Measurements from ENCODE around the gene AGFG2.
A peak's percentile ranks its signal among the peaks of the same experiment; 100 is the strongest.

Gene AGFG2

DNA sequence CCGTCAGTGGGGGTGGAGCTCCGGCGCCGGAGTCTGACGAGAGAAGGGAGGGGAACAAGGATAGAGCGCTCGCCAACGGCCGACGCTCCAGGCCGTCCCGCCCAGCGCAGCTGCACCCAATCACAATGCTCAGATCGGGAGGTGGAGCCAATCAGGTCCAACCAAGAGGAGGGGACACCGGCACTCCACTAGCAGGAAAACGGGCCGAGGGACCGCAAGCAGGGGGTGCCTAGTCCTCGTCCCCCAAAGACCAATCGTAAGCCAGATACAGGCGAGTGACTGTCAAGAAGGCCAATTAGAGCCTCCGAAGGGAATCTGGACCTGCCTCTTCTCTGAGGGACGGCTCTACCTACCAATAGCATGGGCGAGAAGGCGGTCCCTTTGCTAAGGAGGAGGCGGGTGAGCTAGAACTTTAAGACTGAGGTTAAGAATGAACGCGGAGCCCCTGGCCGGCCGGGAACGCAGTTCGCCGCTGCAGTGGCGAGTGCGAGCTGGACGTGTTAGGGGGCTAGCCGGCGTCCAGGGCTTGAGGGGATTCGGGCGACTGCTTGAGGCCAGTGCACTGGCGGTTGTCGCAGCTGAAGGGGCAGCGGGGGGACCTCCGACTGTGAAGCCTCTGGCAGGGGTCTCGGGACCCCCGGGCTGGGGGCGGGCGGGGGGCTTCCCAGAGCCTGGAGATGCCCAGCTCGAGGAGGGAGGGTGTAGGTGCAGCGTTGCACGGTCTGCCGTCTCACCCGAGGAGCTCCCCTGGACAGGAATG is 47.4 kb downstream of the AGFG2 start, which contains the start of gene FBXO24:
Gene FBXO24, plus strand, starts transcription at position 63 of the 760 bp plus-strand sequence. Its CDS starts 298 bp downstream, at position 361.
- DNase-seq (ENCODE audit: low read depth), result peak; percentile 98

DNA sequence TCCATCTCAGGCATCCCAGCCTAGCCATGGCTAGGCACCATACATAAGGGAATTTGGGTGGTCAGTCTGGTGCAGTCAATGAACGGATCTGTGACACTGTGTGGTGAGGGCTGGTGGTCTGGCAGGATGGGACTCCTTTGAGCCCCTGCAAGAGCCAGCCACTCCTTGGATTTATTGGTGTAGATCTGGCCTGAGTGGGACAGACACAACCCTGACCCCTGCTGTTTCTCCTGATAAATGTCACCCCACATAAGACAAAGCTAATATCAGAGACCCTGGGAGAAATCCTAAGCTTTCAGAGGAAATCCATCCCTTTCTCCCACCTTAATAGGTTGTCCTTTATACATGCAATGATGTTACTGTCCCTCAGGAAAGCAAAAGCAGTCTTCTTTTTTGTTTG is 49.4 kb downstream of the AGFG2 start:
- no peak for DNase-seq (ENCODE audit: low read depth)

DNA sequence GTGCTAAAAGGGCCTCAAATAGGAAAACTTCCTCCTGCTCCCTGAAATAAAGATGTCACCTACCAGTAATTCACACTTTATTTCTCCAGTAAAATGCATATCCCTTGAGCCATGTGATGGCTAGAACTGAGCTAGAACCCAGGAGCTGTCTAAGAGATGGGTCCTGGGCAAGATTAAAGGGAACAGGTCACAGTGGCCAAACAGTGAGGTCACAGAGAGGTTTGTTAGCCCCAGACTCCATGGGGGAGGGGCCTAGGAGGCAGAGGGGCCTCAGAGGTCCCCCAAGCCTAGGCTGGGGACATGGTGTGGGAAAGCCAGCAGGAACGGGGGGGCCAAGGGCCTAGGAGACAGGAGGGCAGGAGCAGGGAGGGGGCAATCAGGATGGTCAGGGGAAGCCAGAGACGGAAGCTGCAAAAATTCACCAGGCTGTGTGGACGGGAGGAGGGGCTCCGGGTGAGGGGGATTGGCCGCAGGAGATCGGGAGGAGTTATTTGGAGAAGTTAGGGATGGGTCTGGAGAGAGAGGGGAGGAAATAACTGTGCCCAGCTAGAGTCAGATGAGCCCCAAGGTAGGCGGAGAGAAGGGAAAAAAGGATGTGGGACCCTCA is 50.4 kb downstream of the AGFG2 start:
- DNase-seq (ENCODE audit: low read depth), result no peak

DNA sequence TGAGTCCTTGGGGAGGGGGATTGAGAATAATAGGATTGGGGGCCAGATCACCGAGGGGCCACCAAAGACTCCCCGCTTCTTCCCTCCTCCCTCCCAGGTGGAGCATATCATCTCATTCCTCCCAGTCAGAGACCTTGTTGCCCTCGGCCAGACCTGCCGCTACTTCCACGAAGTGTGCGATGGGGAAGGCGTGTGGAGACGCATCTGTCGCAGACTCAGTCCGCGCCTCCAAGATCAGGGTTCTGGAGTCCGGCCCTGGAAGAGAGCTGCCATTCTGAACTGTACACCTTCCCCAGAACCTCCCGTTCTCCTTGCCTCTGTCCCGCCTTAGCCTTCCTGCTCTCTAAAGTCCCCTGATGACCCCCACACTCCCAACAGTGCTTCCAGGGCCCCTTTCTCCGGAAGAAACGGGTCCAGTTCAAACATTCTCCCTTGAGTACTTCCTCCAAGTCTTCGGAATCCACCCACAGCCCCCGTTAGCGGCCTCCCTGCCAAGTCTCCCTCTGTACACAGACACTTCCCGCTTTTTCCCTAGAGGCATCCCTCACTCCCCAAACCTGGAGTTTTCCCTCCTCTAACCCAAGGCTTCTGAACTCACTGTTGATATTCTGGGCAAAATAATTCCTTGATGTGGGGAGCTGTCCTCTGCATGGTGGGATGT is 51.2 kb downstream of the AGFG2 start:
- DNase-seq (ENCODE audit: low read depth), result no peak

DNA sequence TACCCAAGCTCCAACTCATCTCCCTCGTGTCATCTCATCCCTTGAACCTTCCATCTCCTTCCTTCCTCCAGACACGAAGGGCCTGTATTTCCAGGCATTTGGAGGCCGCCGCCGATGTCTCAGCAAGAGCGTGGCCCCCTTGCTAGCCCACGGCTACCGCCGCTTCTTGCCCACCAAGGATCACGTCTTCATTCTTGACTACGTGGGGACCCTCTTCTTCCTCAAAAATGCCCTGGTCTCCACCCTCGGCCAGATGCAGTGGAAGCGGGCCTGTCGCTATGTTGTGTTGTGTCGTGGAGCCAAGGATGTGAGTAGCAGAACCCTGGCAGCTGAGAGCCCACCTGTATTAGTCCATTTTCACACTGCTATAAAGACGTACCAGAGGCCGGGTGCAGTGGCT is 52.6 kb downstream of the AGFG2 start:
- no peak for DNase-seq (ENCODE audit: low read depth)

DNA sequence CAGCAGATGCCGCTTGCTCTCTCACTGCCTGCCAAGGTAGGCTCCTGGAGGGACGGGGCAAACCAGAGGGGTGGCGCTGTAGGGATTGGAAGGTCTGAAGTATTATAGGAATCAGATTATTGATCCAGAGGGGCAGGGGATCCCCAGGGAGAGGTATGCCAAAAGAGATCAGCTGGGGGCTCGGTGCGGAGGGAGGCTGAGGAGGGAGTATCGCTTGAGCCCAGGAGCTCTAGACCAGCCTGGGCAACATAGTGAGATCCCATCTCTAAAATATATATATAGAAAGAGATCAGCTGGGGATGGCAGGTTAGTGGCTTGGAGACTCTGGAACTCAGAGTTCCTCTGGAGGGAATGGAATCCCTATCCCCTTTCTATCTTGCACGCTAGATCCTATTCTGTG is 56.2 kb downstream of the AGFG2 start:
- DNase-seq (ENCODE audit: low read depth), result no peak

DNA sequence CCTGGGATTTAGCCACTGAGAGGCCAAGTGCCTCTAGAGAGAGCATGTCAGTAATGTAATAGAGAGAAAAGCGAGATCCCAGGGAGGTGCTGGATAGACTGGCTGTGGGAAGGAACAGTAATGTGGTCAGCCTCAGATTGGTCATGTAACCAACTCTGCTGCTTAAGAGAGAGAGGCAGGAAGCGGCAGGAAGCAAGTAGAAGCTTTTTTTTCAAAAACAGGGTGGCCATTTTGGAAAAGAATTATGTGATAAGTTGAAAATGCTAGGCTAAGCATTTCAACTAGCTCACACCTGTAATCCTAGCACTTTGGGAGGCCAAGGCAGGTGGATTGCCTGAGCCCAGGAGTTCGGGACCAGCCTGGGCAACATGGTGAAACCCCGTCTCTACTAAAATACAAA is 59.4 kb downstream of the AGFG2 start:
- DNase-seq (ENCODE audit: low read depth), result no peak

DNA sequence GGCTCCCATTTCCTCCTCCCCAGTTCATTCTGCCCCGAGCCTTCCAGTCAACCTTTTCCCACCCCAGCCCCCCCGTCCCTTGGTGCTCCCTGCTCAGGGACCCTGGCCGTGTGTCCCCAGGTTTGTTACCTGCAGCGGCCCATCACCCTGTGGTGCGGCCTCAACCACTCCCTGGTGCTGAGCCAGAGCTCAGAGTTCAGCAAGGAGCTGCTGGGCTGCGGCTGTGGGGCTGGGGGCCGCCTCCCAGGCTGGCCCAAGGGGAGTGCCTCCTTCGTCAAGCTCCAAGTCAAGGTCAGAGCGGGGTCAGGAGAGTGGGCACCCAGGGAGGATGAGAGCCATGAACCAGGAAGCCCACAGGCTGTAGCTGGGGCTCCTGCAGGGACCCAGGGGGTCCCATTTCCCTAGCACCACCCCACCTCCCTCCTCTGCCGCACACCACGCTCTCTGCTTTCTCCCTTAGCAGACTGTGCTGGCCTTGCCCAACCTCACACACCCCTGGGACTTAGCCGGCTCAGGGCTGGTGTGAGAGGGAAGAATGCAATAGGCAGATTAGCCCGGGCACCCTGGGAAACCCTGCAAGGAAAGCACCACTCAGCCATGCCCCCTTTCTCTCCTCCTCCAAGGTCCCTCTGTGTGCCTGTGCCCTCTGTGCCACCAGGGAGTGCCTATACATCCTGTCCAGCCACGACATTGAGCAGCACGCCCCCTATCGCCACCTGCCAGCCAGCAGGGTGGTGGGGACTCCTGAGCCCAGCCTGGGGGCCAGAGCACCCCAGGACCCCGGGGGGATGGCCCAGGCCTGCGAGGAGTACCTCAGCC is 61.1 kb downstream of the AGFG2 start:
- DNase-seq (ENCODE audit: low read depth), result no peak

DNA sequence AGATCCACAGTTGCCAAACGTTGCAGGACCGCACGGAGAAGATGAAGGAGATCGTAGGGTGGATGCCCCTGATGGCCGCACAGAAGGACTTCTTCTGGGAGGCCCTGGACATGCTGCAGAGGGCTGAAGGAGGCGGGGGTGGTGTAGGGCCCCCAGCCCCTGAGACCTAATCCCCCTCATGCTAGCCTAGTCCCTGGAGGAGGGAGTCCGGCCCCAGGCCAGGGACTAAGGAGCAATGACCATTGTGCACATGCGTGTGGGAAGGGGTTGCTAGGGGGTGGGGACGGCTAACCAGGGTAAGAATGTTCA is 61.7 kb downstream of the AGFG2 start:
- no peak for DNase-seq (ENCODE audit: low read depth)

DNA sequence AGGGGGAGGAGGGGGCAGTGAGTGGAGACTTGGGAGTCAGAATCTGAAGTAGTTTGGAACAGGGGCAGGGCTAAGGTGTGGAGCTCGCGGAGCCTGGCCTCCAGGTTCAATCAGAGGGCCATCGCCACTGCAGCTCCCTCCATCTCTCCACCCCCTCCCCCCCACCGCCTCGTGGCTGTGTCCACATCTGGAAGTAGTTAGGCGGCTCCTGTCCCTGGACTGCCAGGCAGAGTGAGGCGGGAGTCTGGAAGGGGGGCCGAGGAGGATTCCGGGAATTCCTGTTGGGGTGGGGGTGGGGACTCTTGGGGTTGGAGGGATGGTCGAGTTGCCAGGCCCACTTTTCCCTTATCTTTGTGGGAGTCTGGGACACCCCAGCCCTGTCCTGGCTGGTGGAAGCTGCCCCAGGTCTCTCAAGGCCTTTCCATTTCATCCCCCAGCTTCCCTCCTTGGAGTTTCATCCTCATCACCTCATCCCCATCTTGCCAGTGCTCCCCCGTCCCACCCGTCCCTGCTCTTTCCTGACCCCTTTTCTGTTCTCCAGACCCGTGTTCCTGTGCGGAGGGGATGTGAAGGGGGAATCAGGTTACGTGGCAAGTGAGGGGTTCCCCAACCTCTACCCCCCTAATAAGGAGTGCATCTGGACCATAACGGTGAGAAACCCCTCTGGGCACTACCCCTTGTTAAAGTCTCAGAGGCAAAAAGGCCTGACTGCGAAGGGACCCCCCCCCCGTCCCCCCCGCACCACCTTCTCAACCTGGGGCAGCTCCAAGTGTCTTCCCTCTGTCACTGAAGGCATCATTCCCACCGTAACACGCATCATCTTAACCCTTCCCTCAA is 64.1 kb downstream of the AGFG2 start:
- no peak for DNase-seq (ENCODE audit: low read depth)

DNA sequence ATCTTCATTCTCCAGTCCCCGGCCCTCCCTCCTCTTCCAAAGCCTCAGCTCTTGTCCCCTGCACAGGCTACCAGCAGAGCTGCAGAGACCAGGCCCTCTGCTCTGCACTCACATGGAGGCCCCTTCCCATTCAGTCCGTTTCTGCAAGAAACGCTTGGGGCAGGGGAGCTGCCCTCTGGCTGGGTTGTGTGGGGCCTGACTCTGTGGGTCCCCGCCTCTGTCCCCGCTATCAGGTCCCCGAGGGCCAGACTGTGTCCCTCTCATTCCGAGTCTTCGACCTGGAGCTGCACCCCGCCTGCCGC is 64.7 kb downstream of the AGFG2 start:
- no peak for DNase-seq (ENCODE audit: low read depth)

DNA sequence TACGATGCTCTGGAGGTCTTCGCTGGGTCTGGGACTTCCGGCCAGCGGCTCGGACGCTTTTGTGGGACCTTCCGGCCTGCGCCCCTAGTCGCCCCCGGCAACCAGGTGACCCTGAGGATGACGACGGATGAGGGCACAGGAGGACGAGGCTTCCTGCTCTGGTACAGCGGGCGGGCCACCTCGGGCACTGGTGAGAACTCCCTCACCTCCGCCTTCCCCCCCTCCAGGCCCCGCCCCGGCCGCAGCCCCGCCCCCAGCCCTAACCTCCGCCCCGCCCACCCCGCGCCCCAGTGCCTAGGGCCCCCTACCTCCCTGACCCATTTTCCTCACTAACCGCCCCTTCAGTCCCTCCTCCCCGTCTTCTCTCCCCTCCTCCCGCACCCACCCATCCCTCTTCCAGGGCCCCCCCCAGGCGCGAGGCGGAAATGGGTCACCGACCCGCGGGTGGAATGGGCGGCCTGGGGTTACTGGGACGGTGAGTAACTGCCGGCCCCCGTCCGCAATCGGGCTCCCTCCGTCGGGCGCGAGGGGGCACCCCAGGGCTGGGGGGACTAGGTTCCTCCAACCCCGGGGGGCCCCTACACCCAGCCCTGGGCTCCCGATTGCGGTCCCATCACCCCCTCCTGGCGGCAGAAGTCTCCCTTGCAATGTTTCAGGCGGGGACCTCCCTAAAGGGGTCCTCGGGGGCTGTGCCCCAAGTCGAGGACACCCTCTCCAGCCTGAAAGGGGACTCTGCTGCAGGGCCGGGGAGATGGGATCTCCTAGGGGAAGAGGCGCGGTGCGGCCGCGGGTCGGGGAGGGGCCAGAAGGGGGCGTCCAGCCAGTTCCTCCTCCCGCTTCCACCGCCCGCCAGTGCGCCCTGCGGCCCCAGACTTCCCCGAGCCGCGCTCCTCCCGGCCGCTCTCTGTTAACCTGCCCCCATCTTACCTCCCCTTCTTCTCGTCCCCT is 65.3 kb downstream of the AGFG2 start:
- peak; percentile 49 for DNase-seq (ENCODE audit: low read depth)

DNA sequence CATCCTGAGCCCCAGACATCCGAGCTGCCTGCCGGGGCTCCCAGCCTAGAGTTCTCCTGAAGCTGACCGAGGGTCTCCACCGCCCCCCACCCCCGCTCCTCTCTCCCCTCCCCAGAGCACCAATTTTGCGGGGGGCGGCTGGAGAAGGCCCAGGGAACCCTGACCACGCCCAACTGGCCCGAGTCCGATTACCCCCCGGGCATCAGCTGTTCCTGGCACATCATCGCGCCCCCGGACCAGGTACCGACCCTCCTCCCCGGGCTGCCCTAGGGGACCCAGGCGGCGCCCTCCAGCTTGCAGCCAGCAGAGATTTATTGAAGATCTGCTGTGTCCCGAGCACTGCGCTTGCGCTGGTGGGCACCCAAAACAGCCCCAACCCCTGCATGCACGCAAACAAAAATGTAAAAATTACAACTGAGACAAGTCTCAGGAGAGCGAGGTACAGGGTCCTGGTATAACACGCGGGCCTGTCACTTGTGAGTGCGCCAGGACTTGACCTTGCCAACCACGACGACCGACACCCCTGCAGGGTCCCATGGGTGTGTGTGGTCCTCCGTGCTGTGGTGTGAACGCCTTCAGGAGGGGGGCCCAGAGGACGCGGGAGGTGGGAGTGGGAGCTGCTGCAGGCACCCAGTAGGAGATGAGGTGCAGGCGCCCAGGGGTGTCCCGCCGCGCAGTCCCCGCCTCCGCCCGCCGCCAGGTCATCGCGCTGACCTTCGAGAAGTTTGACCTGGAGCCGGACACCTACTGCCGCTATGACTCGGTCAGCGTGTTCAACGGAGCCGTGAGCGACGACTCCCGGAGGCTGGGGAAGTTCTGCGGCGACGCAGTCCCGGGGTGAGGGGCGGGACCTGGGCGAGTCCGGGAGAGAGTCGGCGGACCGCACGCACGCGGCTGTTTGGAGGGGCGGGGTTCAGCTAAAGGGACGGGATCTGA is 66.2 kb downstream of the AGFG2 start:
- DNase-seq (ENCODE audit: low read depth), result no peak

DNA sequence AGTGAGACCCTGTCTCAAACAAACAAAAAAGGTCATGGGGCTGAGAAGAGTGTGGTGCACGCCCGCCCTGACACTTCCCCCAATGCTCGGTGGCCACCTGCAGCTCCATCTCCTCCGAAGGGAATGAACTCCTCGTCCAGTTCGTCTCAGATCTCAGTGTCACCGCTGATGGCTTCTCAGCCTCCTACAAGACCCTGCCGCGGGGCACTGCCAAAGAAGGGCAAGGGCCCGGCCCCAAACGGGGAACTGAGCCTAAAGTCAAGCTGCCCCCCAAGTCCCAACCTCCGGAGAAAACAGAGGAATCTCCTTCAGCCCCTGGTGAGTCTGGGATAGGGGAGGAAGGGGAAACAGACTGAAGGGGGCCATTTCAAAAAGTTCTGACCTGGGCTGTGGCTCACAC is 67.3 kb downstream of the AGFG2 start:
- DNase-seq (ENCODE audit: low read depth), result no peak

DNA sequence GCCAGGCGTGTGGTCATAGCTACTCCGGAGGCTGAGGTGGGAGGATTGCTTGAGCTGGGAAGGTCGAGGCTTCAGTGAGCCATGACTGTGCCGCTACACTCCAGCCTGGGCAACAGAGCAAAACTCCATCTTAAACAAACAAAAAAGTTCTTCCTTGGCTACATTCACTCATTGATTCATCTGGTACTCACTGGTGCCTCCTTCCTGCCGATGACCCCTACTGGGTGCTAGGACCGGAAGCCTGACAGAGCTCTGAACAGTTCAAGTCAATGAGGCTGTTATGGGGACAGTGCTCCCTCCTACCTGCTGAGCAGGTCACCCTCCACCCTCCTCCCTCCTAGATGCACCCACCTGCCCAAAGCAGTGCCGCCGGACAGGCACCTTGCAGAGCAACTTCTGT is 68.1 kb downstream of the AGFG2 start:
- no peak for DNase-seq (ENCODE audit: low read depth)

DNA sequence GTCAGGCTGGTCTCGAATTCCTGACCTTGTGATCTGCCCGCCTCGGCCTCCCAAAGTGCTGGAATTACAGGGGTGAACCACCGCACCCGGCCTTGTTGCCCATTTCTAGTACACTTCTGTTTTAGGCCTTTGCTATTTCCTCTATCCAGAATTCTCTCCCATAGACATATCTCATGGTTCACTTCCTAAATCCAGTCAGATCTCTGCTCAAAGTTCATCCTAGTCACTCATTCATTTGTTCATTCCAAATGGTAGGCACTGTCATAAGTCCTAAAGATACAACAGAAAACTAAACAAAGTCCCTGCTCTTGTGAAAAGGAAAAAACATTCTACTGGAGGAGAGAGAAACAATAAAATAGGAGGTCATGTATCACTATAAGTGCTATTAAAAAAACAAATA is 71.0 kb downstream of the AGFG2 start:
- DNase-seq (ENCODE audit: low read depth), result no peak

DNA sequence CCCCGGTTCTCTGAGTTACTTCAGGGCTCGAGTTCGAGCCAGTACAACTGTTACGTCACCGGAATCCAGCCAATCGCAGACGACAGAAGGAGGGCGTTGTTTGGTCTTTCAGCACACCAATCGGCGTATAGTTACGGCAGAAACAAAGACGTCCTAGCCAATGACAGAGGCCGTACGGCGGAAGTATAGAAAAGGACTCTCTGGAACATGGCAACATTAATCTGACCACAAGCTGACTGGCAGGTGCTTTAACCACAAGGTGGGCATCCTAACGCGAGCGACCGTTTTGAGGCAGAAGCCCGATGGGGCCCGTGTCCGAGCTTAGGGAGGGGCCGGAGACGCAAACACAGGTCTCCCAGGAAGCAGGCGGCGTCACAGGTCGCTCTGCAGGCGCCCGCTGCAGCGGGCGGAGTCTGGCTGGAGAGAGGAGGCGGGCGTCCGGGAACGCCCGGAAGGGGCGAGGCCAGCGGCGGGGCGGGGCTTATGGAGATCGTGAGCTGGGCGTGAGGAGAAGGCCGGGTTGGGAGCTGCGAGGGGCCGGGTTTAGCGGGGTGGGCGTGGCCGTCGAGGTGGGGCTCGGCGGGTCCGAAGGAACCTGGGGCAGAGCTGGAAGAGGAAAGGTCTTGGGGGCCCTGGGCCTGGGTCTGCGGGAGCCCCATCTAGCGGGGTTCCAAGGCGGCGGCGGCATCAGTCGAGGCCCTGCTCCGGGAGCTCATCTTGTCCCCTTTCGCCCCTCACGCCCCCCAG is 73.2 kb downstream of the AGFG2 start, which contains the start of gene MOSPD3:
Gene MOSPD3, plus strand, starts transcription at position 558 of the 747 bp plus-strand sequence. CDS start 252 bp downstream, outside the sequence.
- peak; percentile 96 for DNase-seq (ENCODE audit: low read depth)

DNA sequence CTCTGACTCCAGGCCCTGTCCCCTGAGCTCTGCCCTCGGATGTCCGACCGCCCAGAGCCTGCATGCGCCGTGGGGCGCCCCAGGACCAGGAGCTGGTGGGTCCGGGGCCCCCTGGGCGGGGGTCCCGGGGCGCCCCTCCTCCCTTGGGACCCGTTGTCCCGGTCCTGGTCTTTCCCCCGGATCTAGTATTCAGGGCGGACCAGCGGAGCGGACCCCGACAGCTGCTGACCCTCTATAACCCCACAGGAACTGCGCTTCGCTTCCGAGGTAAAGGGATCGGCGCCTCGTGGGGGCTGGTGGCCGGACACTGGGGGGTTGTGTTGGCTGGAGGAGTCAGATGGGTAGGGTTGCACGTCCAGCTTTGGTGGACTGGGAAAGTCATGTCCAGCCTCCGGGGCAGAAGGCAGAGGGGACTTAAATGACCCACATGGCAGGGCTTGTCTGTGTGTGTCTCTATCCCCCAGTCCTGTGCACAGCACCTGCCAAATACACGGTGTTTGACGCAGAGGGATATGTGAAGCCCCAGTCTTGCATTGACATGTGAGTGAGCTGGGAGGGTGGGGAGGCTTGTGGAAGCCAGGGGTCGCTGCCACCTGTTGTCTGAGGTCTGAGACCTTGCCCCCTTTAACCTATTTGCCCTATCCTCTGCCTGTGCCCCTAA is 73.9 kb downstream of the AGFG2 start:
- no peak for DNase-seq (ENCODE audit: low read depth)

Data from stimulated activated CD8-positive, alpha-beta memory T cell treated with anti-CD3 and anti-CD28 coated beads, Interleukin-12 subunit alpha, Interleukin-12 subunit beta, amount 100 ng/mL, for 1 hour (primary cell).